ENCODE measurements around the gene SST.
"Not testable (repeated sequence)": the region's sequence is repeated elsewhere in the genome, so short reads cannot be mapped to it uniquely, and the experiment has no call there.

SST gene

DNA sequence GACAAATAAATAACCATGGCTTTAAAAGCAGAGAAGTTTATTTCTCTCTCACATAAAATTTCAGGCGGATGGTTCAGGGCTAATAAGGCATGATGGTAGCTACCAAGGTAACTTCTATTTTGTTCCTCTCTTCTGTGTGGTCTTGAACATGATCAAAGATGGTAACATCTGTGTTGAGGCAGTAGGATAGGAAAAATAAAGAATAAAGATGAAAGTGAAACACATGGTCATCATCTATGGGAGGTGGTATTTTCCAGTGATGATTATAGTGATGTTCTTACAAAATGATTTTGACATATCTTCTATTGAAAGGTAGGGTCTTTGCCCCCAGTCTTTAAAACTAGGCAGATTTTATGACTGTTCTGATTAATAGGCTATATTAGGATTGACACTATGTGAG lies 14.2 kb upstream of the SST start:
- no peak for DNase-seq (ENCODE audit: low spot score)

DNA sequence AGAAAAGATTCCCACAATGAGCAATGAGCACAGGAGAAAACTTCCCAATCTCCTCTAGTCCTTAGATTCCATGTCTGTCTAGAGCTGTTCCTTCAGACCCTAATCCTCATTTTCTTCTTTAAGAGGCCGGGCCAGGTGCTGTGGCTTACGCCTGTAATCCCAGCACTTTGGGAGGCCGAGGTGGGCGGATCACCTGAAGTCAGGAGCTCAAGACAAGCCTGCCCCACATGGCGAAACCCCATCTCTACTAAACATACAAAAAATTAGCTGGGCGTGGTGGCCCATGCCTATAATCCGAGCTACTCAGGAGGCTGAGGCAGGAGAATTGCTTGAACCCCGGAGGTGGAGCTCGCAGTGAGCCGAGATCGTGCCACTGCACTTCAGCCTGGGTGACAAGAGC lies 11.6 kb upstream of the SST start:
- DNase-seq (ENCODE audit: low spot score) = not testable (repeated sequence)

DNA sequence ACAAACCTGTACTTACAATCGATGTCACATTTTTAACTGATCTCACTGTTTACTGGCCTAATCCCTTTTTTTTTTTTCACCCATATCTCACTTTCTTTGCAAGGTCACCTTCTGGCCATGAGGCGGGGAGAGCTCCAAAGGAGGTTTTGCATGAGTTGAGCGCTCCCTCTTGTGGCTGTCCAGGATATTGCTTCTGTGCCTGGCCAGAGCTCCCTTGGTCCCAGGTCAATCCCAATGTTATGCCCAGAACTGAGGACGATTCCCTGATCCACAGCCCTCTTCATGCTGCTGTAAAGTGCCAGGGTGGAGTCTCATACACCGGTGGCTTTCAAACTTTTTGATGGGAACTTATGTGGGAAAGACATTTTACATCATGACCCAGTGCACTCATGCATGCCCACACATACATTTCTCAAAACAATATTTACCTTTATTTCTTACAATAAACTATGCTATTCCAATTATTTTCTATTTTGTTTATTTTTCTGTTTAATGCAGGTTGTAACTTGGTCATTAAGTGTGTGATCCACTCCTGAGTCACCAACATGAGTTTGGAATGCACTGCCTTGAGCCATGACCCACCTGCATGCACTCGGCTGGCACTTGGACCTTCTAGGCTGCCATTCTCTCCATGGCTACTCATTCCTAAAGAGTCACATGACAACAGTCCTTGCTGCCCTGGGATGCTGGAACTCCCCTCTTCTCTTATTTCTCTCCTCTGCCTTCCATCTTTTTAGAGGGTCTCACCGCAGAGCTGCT lies 9.6 kb upstream of the SST start:
- peak; percentile 61 for DNase-seq (ENCODE audit: low spot score)

DNA sequence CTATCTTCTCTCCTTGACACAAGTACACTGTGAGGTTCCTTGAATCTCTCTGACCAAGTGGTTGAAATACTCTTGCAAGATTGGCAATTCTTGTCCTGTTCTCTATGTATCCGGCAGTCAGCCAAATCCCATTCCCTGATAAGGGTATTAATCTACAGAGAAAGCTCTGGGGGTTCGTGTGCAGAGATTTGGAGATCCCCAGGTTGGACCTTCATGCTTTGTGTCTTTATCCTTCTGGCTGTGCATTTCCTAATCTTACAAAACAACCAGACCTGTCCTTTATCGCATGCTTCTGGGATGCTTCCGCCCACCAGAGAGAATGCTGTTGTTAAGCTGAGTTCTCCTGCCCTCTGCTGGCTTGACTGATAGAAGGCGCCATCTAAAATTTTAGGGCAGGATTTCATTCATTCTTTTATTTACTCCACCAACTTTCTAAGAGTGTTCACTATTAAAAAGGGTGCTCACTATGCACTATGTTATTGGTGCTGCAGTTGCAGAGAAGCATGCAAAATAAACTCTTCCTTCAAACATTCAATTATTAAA lies 8.6 kb upstream of the SST start:
- DNase-seq (ENCODE audit: low spot score) = peak; percentile 37

DNA sequence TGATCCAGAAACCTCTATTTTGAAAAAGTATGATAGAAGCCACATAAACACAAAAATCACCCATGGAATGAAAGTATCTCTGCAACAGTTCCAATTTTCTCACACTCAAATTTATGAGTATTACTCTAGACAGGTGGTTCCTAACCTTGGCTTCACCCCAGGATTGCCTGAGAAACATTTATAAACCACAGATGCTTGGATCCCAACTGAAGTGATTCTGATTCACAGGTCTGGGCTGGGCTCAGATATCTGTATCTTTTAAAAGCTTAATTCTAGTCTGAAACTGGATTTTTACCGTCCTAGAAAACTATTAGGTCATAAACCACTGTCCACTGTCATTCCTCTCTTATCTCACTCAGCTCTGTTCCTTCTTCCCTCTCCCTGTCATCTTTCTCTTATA lies 7.4 kb upstream of the SST start:
- DNase-seq (ENCODE audit: low spot score) = no peak

DNA sequence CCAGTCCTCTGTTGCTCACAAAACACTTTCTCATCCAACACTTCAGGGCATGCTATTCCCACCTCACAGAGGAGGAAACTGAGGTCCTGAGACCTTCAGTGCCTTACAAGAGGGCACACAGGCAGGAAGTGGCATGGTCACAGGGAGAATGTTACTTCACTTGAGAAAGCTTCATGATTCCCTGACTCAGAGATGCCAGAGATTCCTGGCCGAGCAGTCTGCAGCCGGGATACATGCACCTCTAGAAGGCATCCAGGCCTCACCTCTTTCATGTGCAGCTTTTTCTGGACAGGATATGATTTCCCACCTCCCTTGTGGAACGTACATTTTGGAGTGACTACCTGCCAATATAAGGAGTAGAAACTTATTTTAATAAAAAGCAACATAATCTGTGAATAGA lies 2.8 kb upstream of the SST start:
- DNase-seq (ENCODE audit: low spot score) = no peak

DNA sequence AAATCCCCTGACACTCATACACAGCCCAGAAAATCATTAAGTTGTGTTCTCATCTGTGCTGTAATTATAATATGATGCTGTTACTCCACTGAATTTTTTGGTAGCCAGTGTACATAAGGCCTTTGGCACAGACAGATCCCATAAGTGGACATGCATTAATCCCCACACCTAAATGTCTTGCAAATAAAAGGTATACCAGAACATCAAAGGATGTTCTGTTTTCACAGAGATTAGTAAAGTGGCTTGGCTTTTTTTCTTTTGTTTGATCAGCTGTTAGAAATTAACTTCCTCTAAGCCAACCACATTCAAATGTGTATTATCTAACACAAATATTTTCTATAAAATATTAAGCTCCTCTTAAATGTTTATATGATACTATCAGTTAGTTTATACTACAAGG lies 2.7 kb downstream of the SST start:
- no peak for DNase-seq (ENCODE audit: low spot score)

DNA sequence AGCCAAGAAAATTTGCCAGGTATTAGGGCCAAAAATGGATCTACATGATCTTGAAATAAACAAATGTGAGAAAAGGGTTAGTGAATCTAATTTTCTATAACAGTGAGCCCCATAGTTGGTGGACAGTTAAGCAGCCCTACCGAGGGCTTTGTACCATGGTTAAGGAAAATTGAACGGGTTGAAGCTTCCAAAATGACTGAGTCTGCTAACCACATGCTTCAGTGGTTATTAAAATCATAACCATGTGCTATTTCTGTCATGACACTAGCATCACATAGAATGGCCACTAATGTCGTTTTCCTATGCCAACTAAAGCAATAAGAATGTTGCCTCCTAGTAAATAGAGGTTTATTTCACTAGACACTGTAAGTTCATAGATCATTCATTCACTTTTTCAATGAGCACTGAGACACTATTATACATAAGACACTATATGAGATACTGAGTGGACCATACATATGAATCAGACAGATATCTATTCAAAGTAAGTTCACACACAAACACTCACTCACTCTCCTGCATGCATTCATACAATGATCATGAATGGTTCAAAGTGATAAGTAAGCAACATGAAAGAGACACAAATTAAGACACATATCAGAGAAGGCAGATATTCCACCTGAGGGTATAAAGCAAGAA lies 4.3 kb downstream of the SST start:
- DNase-seq (ENCODE audit: low spot score) = no peak

DNA sequence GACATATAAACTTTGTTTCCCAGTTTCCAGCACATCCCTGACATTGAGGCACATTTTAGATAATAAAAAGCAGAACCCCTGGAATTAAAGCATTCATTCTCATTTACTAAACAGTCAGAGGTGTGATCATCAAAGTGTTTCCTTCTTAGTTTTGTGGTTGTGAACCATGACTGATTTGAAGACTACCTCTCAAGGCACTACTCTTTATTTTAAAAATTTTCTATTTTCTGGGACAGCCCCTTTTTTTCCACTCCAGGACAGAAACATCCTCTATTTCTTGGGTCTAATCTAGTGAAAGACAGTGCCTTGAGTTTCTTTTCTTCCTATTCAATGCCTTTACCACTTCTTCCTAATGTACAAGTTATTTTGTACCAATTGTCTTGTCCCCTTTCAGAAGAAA lies 5.2 kb downstream of the SST start:
- DNase-seq (ENCODE audit: low spot score) = no peak

DNA sequence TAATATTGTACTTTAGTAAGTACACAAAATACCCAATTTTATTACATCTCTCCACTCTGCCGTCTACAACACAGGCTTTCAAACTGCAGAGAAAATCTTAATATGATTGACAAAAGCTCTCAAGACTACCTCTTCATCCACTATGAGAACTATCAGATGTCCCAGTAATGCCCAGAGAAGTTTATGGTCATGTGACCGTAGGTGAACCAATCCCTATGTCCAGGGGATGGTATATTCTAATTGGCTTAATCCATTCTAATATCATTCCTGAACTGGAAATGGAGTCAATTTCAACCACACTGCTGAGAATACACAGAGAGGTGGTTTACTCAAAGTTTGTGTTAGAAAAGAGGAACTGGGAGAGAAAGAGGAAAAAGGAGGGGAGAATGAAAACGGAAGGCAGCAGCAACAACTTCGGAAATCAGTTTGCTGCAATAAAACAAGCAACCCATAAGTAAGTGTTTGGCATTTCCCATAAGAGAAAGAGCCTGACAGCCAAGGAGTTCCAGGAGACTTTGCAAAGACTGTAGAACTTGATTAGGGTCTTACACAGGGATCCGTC lies 7.3 kb downstream of the SST start:
- no peak for DNase-seq (ENCODE audit: low spot score)

DNA sequence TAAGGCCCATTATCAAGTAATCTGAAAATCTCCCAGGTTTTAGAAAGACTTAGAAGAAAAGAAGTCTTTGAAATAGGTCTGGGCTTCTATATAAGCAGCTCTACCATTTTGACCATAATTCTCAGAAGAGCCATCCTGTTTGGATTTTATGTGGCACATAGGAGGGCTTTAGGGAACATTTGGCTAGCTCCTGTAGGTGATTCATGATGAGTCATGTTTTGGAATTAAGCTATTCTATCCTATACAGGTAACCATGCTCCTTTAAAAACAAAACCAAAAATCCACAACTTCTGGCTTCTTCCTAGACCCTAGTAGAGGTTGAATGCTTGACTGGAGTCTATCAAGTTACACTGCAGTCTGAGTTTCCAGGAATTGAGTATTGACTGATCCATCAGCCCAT lies 8.9 kb downstream of the SST start:
- DNase-seq (ENCODE audit: low spot score) = no peak

DNA sequence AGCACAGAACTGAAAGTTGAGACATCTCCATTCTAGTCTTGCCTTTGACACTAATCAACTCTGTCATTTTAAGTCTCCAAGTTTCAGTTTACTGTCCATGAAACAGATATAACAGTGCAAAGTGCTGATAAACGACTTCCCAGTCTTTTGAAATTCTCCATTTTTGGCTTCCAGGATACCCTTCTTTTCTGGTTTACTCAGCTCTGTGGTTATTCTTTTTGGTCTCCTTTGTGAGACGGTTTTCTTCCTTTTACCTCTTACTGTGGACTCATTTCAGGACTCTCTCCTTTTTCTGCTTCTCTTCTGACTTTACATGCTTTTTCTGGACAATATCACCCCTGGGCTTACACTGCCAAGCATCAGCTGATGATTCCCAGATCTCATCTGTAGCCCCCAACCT lies 18.9 kb downstream of the SST start:
- DNase-seq (ENCODE audit: low spot score) = no peak

DNA sequence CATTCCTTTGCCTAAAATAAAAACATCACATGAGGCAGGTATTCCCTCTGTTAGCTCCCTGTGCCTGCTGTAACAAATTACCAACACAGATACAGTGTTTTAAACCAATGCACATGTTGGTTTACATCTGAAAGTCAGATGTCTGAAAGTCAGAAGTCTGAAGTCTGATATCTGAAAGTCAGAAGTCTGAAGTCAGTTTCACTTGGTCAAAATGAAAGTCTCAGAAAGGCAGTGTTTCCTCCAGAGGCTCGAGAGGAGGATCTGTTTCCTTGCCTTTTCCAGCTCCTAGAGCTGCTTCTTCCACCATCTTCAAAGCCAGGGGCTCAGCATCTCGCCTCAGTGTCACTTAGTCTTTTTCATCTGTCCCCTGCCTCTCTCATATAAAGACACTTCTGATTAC lies 22.0 kb downstream of the SST start:
- no peak for DNase-seq (ENCODE audit: low spot score)

DNA sequence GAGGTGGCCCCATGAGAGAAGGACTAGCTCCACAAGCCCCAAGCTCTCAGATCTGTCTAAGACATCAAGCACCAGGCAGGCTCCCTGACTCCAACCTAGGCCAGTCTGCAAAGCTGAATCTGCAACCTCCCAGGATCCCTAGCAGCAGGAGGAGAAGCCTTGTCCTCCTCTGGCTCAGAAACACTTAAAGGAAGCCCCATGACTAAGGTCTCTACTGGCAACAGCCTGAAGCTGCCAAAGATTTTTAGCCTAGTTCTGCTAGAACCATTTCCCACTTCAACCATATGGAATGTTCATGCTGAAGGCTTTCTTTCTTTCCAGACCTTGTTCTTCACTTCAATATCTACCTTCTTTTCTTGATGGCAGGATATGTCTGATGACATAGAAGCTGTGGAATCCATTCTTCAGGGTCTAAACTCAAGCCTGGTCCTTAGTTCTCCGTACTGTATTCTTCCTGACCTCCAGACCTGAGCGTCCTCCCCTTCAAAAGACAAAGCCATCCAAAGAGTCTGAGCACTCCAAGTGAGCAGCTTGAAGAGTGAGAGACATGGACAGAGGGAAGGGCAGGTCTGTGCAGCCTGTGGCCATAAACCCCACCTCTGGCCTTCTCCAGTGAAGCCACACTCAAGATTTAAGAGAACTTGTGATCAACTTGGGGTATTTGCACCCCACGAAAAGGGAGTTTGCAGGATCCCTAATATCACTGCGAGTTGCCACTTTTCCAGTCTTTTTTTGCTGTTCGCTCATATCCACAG lies 23.1 kb downstream of the SST start:
- DNase-seq (ENCODE audit: low spot score) = no peak

DNA sequence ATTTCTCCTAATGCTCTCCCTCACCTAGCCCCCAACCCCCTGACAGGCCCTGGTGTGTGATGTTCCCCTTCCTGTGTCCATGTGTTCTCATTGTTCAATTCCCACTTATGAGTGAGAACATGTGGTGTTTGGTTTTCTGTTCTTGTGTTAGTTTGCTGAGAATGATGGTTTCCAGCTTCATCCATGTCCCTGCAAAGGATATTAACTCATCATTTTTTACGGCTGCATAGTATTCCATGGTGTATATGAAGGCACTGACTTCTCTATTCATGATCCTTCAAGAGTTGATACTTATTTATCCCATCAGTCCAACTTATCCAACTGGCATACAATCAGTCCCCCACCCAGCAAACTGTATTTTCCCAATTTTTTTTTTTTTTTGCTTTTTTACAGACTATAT lies 24.8 kb downstream of the SST start:
- not testable (repeated sequence) for DNase-seq (ENCODE audit: low spot score)

DNA sequence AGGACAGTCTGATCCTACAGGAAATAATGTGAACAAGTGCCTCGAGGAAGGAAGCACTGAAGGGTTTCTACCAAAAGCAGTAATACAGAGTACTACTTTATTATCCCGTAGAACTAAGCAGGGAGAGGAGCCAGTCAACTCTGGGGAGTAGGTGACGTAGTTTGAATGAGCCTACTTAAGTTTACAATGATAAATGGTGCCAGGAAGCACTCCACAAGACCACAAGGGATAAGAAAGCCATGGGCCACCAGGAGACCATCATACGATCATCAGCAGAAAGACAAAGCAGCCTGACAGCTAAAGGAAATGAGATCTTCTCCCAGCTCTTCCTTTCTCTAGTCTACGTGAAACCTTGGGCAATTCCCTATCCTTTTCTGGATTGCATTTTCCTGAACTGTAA lies 27.3 kb downstream of the SST start:
- DNase-seq (ENCODE audit: low spot score) = no peak

DNA sequence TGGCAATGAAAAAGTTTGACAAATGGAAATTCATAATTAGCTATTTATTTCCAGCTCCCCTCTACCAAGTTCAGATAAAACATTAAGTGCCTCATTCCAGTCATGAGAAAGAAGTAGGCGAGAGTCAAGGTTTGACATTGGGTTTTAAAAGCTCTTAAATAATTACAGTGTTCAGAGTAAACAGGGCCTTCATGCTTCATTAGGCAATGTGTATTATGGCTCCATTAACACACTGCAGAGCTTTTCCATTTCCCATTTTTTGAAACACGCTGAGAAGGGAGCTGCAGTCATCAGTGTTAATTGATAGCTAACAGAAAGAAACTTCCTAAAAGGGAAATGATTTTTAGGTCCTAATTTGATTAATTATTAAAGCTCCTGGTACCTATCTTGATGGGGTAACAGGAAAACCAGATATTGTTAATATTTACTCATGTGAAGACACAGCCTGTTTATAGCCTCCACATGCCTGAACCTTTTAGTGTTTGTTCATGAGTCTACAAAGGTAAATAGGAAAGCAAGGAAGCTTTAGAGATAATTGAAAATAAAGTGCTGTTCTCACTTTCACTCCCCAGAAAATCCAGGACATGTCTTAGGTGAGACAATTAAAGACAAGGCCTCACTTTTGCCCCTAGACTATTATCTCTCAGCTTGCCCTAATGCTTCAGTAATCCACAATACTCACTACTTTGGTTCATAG lies 28.7 kb downstream of the SST start:
- no peak for DNase-seq (ENCODE audit: low spot score)

DNA sequence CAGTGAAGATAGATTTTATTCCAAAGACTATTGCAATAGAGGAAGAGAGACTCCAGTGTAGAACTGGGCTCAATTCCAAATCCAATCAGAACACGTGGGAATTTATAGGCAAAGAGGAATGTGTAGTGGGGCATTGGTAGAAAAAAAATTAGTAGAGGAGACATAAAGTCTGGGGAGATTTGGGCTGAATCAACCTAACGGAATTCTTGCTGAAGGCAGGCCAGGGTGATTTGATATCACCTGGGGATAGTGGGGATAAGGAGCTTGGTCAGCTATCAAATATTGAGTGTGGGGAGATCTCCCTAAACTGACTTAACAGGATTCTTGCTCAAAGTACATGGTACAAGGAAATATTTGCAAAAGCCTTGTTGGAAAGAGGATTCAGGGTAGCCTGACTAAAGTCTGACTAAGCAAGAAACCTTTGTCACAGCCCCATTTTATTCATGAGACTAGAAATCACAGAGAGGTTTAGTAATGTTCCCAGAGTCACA lies 29.6 kb downstream of the SST start:
- no peak for DNase-seq (ENCODE audit: low spot score)

DNA sequence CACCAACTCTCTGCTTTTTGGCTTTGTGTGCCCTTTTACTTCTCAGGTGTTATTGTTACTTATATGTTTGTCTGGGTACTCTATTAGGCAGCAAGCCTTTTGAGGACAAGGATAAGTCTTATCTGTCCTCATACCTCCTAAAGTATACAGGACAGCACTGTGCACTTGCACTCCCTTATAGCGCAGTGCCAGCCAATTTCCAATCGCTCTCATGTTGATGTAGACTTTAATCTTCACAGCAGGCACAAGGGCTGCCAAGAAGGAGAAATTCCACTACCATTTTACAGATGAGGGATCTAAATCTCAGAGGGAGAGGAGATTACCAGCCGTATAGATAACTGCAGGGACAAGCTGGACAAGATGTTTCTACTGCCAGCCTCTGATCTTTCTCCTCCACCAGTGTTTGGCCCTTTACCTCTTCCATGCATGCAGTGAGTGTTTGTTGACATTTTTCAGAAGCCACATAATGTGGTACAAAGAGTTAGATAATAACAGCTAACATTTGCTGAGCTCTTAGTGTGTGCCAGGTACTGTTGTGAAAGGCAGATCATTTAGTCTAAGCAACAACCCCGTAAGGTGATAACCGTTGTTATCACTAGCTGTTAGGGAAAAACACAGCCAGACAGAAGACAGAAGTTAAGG lies 30.1 kb downstream of the SST start:
- no peak for DNase-seq (ENCODE audit: low spot score)

DNA sequence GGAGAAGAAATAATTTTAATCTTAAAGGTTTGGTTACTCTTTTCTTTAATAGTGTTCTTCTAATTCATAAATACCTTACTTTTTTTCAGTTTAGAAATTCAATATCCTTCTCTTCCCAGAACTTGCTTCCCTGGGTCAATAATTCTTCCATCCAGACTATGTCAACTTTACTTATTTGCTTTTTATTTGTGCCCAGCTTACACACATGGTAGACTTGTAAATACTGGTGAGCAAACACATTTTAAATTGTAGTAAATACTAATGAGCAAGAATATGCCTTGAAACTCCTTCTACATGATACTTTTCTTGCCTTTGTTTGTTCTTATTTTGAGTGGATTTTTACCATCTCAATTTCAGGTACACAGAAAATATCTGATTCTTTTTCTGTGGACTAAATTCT lies 33.7 kb downstream of the SST start:
- DNase-seq (ENCODE audit: low spot score) = no peak

DNA sequence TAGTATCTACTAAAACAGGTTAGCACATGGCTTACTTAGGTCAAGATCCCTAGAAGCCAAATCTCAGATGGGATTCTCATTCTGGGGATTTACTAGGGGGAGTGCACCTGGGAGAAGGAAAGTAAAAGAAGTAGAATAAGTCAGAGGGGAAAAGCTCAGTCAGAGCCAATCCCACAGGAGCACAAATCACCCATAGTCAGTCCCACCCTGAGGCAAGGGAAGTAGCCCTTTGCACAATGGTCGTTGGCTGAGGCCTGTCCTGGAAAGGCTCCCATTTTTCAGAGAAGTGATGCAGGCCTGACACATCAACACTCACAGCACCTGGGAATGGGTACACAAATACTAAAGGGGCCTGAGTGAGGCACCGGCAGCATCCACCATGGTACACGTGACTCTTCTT lies 39.8 kb downstream of the SST start:
- no peak for DNase-seq (ENCODE audit: low spot score)
